ENCODE data around the gene PDE7B. TPM values are rescaled to one million over a fixed set of nuclear protein-coding genes. Genes with fewer than 3 reads are reported as not detected.
A peak's percentile ranks its signal among the peaks of the same experiment; 100 is the strongest.

PDE7B gene
- total and polyA plus RNA-seq, 3 experiments from 2014 or later = 0.04 to 0.24 (median 0.07) TPM

GRCh38 chr6:135985471-135985870, 134.0 kb downstream of the PDE7B start:
- Mint-ChIP-seq H3K36me3 (no peaks in the 10 kb centered on the region), H3K27ac (no peak overlapping the region), H3K4me3 (peak overlapping the region in 1 of 7 donors; percentile 19), H3K4me1 (no peaks in the 10 kb centered on the region), H3K9me3 (peaks cover 0 to 5% (median 0%) of the 10 kb centered on the region in 5 donors), H3K27me3 (peaks cover 0 to 1% of the 10 kb centered on the region in 2 donors)
- no peaks in the 10 kb centered on the region for H3K27me3 ChIP-seq (ENCODE audit: insufficient read depth, low read length, poor library complexity, severe bottlenecking)
- no peaks in the 10 kb centered on the region for H3K4me1 ChIP-seq (ENCODE audit: insufficient read depth, low read length)
- POLR2A ChIA-PET = no interaction called here
- H3K9me3 ChIP-seq (ENCODE audit: low read length) = no peaks in the 10 kb centered on the region
- H3K36me3 ChIP-seq (ENCODE audit: insufficient read depth, low read length) = no peaks in the 10 kb centered on the region
- no peak overlapping the region for H3K27ac ChIP-seq (ENCODE audit: low read depth, low read length)
- no peak overlapping the region for H3K4me3 ChIP-seq (ENCODE audit: low read length)
- CTCF ChIA-PET = no interaction called here
- DNase-seq = no peak

- H3K27ac ChIP-seq (ENCODE audit: low read depth, low read length) = no peak overlapping the region
- peaks cover 0 to 4% (median 0%) of the 10 kb centered on the region in 5 donors for H3K9me3 Mint-ChIP-seq
- H3K4me3 ChIP-seq (ENCODE audit: low read length) = no peak overlapping the region
- DNase-seq = no peak
- H3K27me3 Mint-ChIP-seq = peaks cover 0 to 5% of the 10 kb centered on the region in 2 donors
- no peaks in the 10 kb centered on the region for H3K36me3 ChIP-seq (ENCODE audit: insufficient read depth, low read length)
- no peaks in the 10 kb centered on the region for H3K27me3 ChIP-seq (ENCODE audit: insufficient read depth, low read length, poor library complexity, severe bottlenecking)
- H3K4me1 Mint-ChIP-seq = no peaks in the 10 kb centered on the region
- no peaks in the 10 kb centered on the region for H3K4me1 ChIP-seq (ENCODE audit: insufficient read depth, low read length)
- no peaks in the 10 kb centered on the region for H3K36me3 Mint-ChIP-seq
- H3K4me3 Mint-ChIP-seq = no peak overlapping the region
- ChIA-PET CTCF (no interaction called here), POLR2A (no interaction called here)
- H3K9me3 ChIP-seq (ENCODE audit: low read length) = no peaks in the 10 kb centered on the region
- H3K27ac Mint-ChIP-seq = no peak overlapping the region
Observed at GRCh38 chr6:135987226-135987625, 135.7 kb downstream of the PDE7B start.

GRCh38 chr6:135990439-135990838, 138.9 kb downstream of the PDE7B start:
- H3K4me3 Mint-ChIP-seq = no peak overlapping the region
- DNase-seq = no peak

GRCh38 chr6:135990855-135991464, 139.5 kb downstream of the PDE7B start:
- H3K9me3 Mint-ChIP-seq = peaks cover 0 to 4% (median 0%) of the 10 kb centered on the region in 5 donors
- Histone ChIP-seq H3K27ac (ENCODE audit: low read depth, low read length) (no peak overlapping the region), H3K9me3 (ENCODE audit: low read length) (no peaks in the 10 kb centered on the region), H3K4me3 (ENCODE audit: low read length) (no peak overlapping the region), H3K4me1 (ENCODE audit: insufficient read depth, low read length) (no peaks in the 10 kb centered on the region), H3K36me3 (ENCODE audit: insufficient read depth, low read length) (no peaks in the 10 kb centered on the region), H3K27me3 (ENCODE audit: insufficient read depth, low read length, poor library complexity, severe bottlenecking) (no peaks in the 10 kb centered on the region)
- H3K4me3 Mint-ChIP-seq = no peak overlapping the region
- peaks cover 3 to 18% of the 10 kb centered on the region in 2 donors for H3K27me3 Mint-ChIP-seq
- no peaks in the 10 kb centered on the region for H3K36me3 Mint-ChIP-seq
- no peaks in the 10 kb centered on the region for H3K4me1 Mint-ChIP-seq
- POLR2A ChIA-PET = no interaction called here
- CTCF ChIA-PET = no interaction called here
- no peak for DNase-seq
- no peak overlapping the region for H3K27ac Mint-ChIP-seq

More at GRCh38 chr6:135990439-135990838, 138.9 kb downstream of the PDE7B start:
- H3K4me1 ChIP-seq (ENCODE audit: insufficient read depth, low read length) = no peaks in the 10 kb centered on the region
- Mint-ChIP-seq H3K36me3 (no peaks in the 10 kb centered on the region), H3K9me3 (peaks cover 0 to 4% (median 0%) of the 10 kb centered on the region in 5 donors), H3K27ac (no peak overlapping the region), H3K27me3 (peaks cover 3 to 18% of the 10 kb centered on the region in 2 donors), H3K4me1 (no peaks in the 10 kb centered on the region)
- H3K9me3 ChIP-seq (ENCODE audit: low read length) = no peaks in the 10 kb centered on the region
- POLR2A ChIA-PET = no interaction called here
- no peak overlapping the region for H3K4me3 ChIP-seq (ENCODE audit: low read length)
- no peaks in the 10 kb centered on the region for H3K27me3 ChIP-seq (ENCODE audit: insufficient read depth, low read length, poor library complexity, severe bottlenecking)
- no peaks in the 10 kb centered on the region for H3K36me3 ChIP-seq (ENCODE audit: insufficient read depth, low read length)
- CTCF ChIA-PET = no interaction called here
- H3K27ac ChIP-seq (ENCODE audit: low read depth, low read length) = no peak overlapping the region

GRCh38 chr6:135992739-135993138, 141.2 kb downstream of the PDE7B start:
- Histone ChIP-seq H3K27ac (ENCODE audit: low read depth, low read length) (no peak overlapping the region), H3K4me3 (ENCODE audit: low read length) (no peak overlapping the region), H3K9me3 (ENCODE audit: low read length) (no peaks in the 10 kb centered on the region), H3K4me1 (ENCODE audit: insufficient read depth, low read length) (no peaks in the 10 kb centered on the region), H3K36me3 (ENCODE audit: insufficient read depth, low read length) (no peaks in the 10 kb centered on the region), H3K27me3 (ENCODE audit: insufficient read depth, low read length, poor library complexity, severe bottlenecking) (no peaks in the 10 kb centered on the region)
- no peak for DNase-seq
- Mint-ChIP-seq H3K36me3 (no peaks in the 10 kb centered on the region), H3K9me3 (peaks cover 0 to 4% (median 0%) of the 10 kb centered on the region in 5 donors), H3K4me1 (no peaks in the 10 kb centered on the region), H3K27me3 (peaks cover 3 to 26% of the 10 kb centered on the region in 2 donors), H3K4me3 (no peak overlapping the region), H3K27ac (peak overlapping the region in 1 of 8 donors; percentile 48)
- ChIA-PET POLR2A (no interaction called here), CTCF (interaction anchor here (1.1 kb wide), 1 partner anchor 21 kb away, joined by 3 read pairs; no protein-coding TSS in a partner anchor)

GRCh38 chr6:135993361-135993760, 141.9 kb downstream of the PDE7B start:
- no peaks in the 10 kb centered on the region for H3K4me1 ChIP-seq (ENCODE audit: insufficient read depth, low read length)
- H3K4me3 Mint-ChIP-seq = no peak overlapping the region
- no peaks in the 10 kb centered on the region for H3K36me3 ChIP-seq (ENCODE audit: insufficient read depth, low read length)
- H3K9me3 ChIP-seq (ENCODE audit: low read length) = no peaks in the 10 kb centered on the region
- no peak overlapping the region for H3K4me3 ChIP-seq (ENCODE audit: low read length)
- ChIA-PET CTCF (no interaction called here), POLR2A (no interaction called here)
- no peak overlapping the region for H3K27ac Mint-ChIP-seq
- H3K27me3 Mint-ChIP-seq = peaks cover 3 to 26% of the 10 kb centered on the region in 2 donors
- H3K27ac ChIP-seq (ENCODE audit: low read depth, low read length) = no peak overlapping the region
- peaks cover 0 to 4% (median 0%) of the 10 kb centered on the region in 5 donors for H3K9me3 Mint-ChIP-seq
- no peaks in the 10 kb centered on the region for H3K4me1 Mint-ChIP-seq
- H3K36me3 Mint-ChIP-seq = no peaks in the 10 kb centered on the region
- DNase-seq = no peak
- no peaks in the 10 kb centered on the region for H3K27me3 ChIP-seq (ENCODE audit: insufficient read depth, low read length, poor library complexity, severe bottlenecking)

- Histone ChIP-seq H3K4me1 (ENCODE audit: insufficient read depth, low read length) (no peaks in the 10 kb centered on the region), H3K36me3 (ENCODE audit: insufficient read depth, low read length) (no peaks in the 10 kb centered on the region), H3K9me3 (ENCODE audit: low read length) (no peaks in the 10 kb centered on the region), H3K4me3 (ENCODE audit: low read length) (no peak overlapping the region), H3K27me3 (ENCODE audit: insufficient read depth, low read length, poor library complexity, severe bottlenecking) (no peaks in the 10 kb centered on the region), H3K27ac (ENCODE audit: low read depth, low read length) (no peak overlapping the region)
- H3K36me3 Mint-ChIP-seq = no peaks in the 10 kb centered on the region
- ChIA-PET CTCF (no interaction called here), POLR2A (no interaction called here)
- H3K4me1 Mint-ChIP-seq = no peaks in the 10 kb centered on the region
- DNase-seq = no peak
- H3K4me3 Mint-ChIP-seq = no peak overlapping the region
- peaks cover 5 to 31% of the 10 kb centered on the region in 2 donors for H3K27me3 Mint-ChIP-seq
- peaks cover 0 to 6% (median 5%) of the 10 kb centered on the region in 5 donors for H3K9me3 Mint-ChIP-seq
- H3K27ac Mint-ChIP-seq = no peak overlapping the region
Observed at GRCh38 chr6:135994857-135995544, 143.5 kb downstream of the PDE7B start.

- Histone ChIP-seq H3K36me3 (ENCODE audit: insufficient read depth, low read length) (no peaks in the 10 kb centered on the region), H3K4me3 (ENCODE audit: low read length) (no peak overlapping the region), H3K27ac (ENCODE audit: low read depth, low read length) (no peak overlapping the region), H3K4me1 (ENCODE audit: insufficient read depth, low read length) (no peaks in the 10 kb centered on the region), H3K9me3 (ENCODE audit: low read length) (no peaks in the 10 kb centered on the region), H3K27me3 (ENCODE audit: insufficient read depth, low read length, poor library complexity, severe bottlenecking) (no peaks in the 10 kb centered on the region)
- Mint-ChIP-seq H3K36me3 (no peaks in the 10 kb centered on the region), H3K9me3 (peaks cover 0 to 6% (median 5%) of the 10 kb centered on the region in 5 donors), H3K27me3 (peaks cover 5 to 30% of the 10 kb centered on the region in 2 donors), H3K4me3 (no peak overlapping the region), H3K4me1 (no peaks in the 10 kb centered on the region), H3K27ac (no peak overlapping the region)
- POLR2A ChIA-PET = no interaction called here
- CTCF ChIA-PET = no interaction called here
- DNase-seq = no peak
Observed at GRCh38 chr6:135995545-135995898, 144.0 kb downstream of the PDE7B start.

Measured in CD8-positive, alpha-beta memory T cell (primary cell).